ENCODE results near the gene MCUR1.
"Not testable (repeated sequence)": the region's sequence is repeated elsewhere in the genome, so short reads cannot be mapped to it uniquely, and the experiment has no call there.

Gene MCUR1

GRCh38 chr6:13775466-13775865, 38.9 kb downstream of the MCUR1 start:
- not testable (repeated sequence) for DNase-seq

GRCh38 chr6:13772358-13773030, 41.9 kb downstream of the MCUR1 start:
- not testable (repeated sequence) for DNase-seq

GRCh38 chr6:13769655-13770053, 44.7 kb downstream of the MCUR1 start:
- DNase-seq, result peak; percentile 3

GRCh38 chr6:13769034-13769654, 45.2 kb downstream of the MCUR1 start:
- no peak for DNase-seq

GRCh38 chr6:13767121-13767808, 47.1 kb downstream of the MCUR1 start:
- peak; percentile 57 for DNase-seq

- no peak for DNase-seq
These were observed 48.1 kb downstream of the MCUR1 start for GRCh38 chr6:13766201-13766634.

GRCh38 chr6:13765570-13765969, 48.8 kb downstream of the MCUR1 start:
- DNase-seq, result no peak

- DNase-seq, result no peak
These were observed 49.4 kb downstream of the MCUR1 start for GRCh38 chr6:13764996-13765395.

GRCh38 chr6:13763740-13764381, 50.5 kb downstream of the MCUR1 start:
- DNase-seq, result peak; percentile 9

GRCh38 chr6:13762611-13763441, 51.5 kb downstream of the MCUR1 start:
- peak; percentile 41 for DNase-seq

- DNase-seq, result no peak
These were observed 52.9 kb downstream of the MCUR1 start for GRCh38 chr6:13761361-13762036.

GRCh38 chr6:13760307-13761304, 53.8 kb downstream of the MCUR1 start:
- DNase-seq, result no peak

GRCh38 chr6:13759025-13759424, 55.3 kb downstream of the MCUR1 start:
- no peak for DNase-seq

- no peak for DNase-seq
These were observed 59.7 kb downstream of the MCUR1 start for GRCh38 chr6:13754644-13755043.

GRCh38 chr6:13743736-13744127, 70.6 kb downstream of the MCUR1 start:
- DNase-seq, result no peak

GRCh38 chr6:13742961-13743735, 71.2 kb downstream of the MCUR1 start:
- DNase-seq, result no peak

- no peak for DNase-seq
These were observed 73.0 kb downstream of the MCUR1 start for GRCh38 chr6:13741365-13741764.
